SH-SY5Y (cell line): ENCODE results near the gene MECR.

Experiments
- GATA2 ChIP-seq: IDR thresholded peaks from 2 replicates; pipeline ENCODE4 v1.6.1; 2011; ENCODE audit warnings: mild to moderate bottlenecking, low read depth, low read length
- GATA3 ChIP-seq: IDR thresholded peaks from 2 replicates; pipeline ENCODE4 v1.6.1; 2011; ENCODE audit warnings: low read depth, mild to moderate bottlenecking, low read length, moderate library complexity

DNA sequence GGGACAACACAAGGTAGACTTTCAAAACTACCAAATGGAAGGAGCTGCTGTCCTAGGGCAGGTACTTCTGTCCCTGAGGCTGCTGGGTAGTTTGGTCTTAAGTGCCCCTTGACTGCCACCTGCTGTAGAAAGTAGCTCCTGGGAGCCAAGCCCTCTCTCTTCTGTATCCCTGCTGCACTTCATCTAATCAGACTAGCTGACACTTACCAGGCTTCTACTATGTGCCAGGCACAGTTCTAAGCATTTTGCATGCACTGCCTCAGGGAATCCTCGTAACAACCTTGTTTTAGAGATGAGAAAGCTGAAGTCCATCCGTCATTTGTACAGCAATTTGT lies 33.2 kb downstream of the MECR start:
- TF ChIP-seq GATA2 (no peak), GATA3 (no peak)
